ENCODE data around the gene NEDD4L.
"Not testable (repeated sequence)": the region's sequence is repeated elsewhere in the genome, so short reads cannot be mapped to it uniquely, and the experiment has no call there.

The NEDD4L gene

DNA sequence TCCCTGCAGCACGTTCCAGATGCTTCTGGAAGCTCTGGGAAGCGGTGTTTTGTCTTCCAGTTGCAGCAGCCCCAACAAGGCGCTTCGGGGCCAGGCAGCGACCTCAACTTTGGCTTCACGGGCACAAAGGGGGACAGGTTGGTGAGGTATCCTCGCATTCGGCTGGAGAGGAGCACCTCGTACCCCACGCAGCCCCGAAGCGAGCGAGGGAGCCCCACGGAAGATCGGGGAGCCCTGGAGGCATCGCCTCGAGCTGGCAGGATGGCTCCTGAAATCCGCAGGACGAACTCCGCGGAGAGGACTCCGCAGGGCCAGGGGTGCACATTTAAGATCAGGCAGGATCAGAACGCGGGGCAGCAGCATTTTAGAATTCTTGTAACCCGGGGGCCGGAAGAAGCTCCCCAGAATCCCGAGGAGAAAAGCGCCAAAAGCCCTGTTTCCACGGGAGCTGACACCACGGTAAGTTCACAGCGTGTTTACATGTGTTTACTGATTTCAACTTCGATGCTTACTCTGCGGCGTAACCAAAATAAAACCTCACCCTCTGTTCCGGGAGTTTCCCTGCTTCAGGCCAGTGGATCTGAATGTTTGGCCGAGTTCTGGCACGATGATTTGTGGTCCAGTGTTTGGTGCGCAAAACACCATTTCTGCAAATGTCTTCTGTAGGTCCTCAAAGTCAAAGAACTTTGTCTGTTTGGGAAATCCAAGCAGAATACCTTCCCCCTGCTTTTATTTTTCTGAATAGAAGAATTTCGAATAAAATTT lies 212.5 kb downstream of the NEDD4L start:
- H3K9me3 Mint-ChIP-seq = no peaks in the 10 kb centered on the region
- no peaks in the 10 kb centered on the region for H3K4me1 Mint-ChIP-seq (ENCODE audit: low read depth in 2 of 2)
- ATAC-seq (replicated peaks) = no peak
- no peaks in the 10 kb centered on the region for H3K27me3 Mint-ChIP-seq
- no peaks in the 10 kb centered on the region for H3K36me3 Mint-ChIP-seq (ENCODE audit: insufficient read depth)
- H3K4me3 Mint-ChIP-seq = no peak overlapping the region
- DNase-seq = no peak
- no peak overlapping the region for H3K27ac Mint-ChIP-seq

DNA sequence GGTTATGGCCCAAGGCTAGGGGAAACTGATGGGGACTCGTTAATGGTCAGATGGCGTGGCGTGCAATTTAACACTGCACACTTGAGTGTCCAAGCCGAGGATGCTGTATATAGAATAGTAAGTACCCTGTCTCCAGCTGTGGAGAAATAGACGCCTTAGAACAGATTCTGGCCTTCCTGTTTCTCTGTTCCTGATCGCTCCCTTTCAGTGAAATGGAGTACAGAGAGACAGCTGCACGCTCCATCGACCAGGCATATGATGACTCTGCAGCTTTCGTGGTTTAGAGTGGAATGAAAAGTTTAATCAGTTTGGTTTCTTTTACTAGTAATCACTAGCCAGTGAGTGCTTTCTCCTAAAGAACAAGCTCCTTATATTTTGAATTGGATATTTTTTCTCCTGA lies 213.4 kb downstream of the NEDD4L start:
- ATAC-seq (replicated peaks) (no peak), DNase-seq (no peak)
- Mint-ChIP-seq H3K9me3 (no peaks in the 10 kb centered on the region), H3K4me1 (ENCODE audit: low read depth in 2 of 2) (no peaks in the 10 kb centered on the region), H3K27ac (no peak overlapping the region), H3K27me3 (no peaks in the 10 kb centered on the region), H3K4me3 (no peak overlapping the region), H3K36me3 (ENCODE audit: insufficient read depth) (no peaks in the 10 kb centered on the region)

DNA sequence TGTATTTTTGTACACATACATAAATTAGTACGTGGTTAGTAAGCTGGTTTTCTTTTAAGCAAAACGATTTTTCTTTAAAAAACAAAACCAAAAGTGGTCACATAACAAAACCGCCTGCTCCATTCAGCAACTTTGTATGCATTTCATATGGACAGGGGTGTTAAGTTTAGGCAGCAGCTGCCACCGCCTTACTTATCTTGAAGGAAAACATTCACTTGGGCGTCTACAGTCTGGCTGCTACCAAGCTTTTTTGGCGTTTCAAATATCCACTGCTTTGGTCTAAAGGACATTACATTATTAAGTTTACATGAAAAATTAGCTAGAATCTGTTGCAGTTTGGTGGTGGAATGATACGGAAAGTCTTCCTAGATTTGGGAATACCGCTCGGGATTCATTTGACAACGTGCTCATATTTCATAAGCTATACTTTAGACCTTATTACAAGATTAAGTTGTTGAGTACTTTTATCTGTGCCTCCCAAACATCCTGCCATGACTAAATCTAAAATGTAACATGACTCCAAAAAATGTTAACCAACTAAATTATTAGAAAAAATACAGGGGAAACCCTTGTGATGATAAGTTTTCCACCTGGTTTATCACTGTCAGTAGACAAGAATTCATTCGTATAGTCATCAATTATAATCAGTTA lies 214.8 kb downstream of the NEDD4L start:
- Mint-ChIP-seq H3K9me3 (no peaks in the 10 kb centered on the region), H3K36me3 (ENCODE audit: insufficient read depth) (no peaks in the 10 kb centered on the region), H3K4me3 (no peak overlapping the region), H3K27ac (no peak overlapping the region), H3K4me1 (ENCODE audit: low read depth in 2 of 2) (peaks cover 0 to 3% of the 10 kb centered on the region in 2 donors), H3K27me3 (peaks cover 0 to 6% of the 10 kb centered on the region in 2 donors)
- ATAC-seq (replicated peaks) = no peak
- no peak for DNase-seq

DNA sequence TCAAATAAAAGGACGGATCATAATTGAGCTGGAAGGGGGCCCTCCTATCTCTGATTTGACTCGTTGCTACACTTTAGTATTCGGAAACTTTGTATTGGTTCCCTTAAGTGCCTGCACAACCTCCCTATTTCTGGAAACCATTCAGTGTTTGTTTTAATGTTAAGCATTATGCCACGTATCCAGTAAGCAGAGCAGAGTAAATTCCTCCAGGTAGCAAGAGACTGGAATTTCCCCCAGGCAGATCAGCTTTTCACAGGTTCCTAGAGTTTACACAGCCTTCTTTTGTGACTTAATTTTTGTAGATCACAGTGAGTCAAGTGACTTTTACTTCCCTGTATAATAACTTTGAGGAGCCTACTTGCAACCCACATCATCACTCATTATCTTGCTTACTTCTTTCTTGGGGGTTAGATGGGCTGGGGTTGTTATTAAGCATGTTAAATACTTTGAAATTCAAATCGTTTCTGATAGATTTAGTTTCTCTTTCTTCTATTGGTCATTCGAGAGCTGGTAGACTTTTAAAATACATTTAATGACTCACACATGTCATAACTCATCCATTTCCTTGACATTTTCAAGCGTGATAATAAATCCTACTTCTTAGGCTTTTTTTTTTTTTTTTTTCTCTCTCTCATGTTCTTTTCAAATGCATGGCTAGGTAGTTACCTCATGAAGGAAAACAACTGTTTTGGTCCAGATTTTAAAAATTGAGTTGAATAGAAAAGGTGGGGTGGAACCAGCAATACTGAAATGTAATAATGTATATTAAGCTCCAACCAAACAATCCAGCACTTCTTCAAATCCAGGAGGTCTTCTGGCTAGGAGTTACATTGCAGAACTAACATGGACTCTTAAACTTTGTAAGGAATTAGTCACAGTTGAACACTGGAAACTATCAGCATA lies 219.3 kb downstream of the NEDD4L start:
- Mint-ChIP-seq H3K4me1 (ENCODE audit: low read depth in 2 of 2) (peaks cover 0 to 3% of the 10 kb centered on the region in 2 donors), H3K27ac (no peak overlapping the region), H3K9me3 (no peaks in the 10 kb centered on the region), H3K4me3 (no peak overlapping the region), H3K36me3 (ENCODE audit: insufficient read depth) (no peaks in the 10 kb centered on the region), H3K27me3 (peaks cover 0 to 6% of the 10 kb centered on the region in 2 donors)
- ATAC-seq (replicated peaks) = no peak
- no peak for DNase-seq

DNA sequence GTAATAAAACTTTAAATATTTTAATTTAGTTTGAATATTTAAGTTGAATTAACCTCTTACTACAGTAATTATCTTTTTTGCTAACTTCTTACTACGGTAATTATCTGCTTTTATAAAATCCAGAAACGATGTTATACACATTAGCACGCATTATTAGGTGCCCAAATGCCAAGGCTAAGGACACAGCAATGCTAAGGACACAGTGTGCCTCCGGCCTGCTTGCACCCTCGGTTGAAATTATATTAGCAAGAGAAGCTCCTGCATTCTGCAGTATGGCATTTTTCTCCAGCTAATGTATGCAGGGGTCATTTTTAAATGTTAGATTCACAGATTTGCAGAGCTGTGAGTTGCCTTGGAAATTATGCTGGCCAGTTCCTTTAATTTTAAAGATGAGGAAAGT lies 220.0 kb downstream of the NEDD4L start:
- no peaks in the 10 kb centered on the region for H3K36me3 Mint-ChIP-seq (ENCODE audit: insufficient read depth)
- no peak overlapping the region for H3K27ac Mint-ChIP-seq
- H3K9me3 Mint-ChIP-seq = no peaks in the 10 kb centered on the region
- H3K4me1 Mint-ChIP-seq (ENCODE audit: low read depth in 2 of 2) = peaks cover 0 to 3% of the 10 kb centered on the region in 2 donors
- DNase-seq = no peak
- no peak overlapping the region for H3K4me3 Mint-ChIP-seq
- H3K27me3 Mint-ChIP-seq = peaks cover 0 to 6% of the 10 kb centered on the region in 2 donors
- no peak for ATAC-seq (replicated peaks)

DNA sequence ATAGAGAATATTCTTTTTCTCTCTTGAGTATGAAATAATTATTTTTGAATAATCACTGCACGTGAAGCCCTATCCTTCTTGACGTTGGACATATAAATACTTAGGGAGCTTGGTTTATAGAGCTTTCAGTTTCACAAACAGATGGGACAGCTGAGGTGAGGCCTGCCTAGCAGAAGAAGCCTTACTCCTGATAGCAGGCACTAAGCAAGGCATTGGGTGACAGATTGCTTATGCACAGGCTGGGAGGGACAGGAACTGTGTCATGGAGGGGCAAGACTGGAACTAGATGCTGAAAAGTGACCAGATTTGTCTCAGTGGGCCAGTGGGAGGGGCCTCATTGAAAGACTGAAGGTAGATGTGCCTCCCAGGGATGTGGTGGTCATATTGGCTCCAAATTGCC lies 220.8 kb downstream of the NEDD4L start:
- H3K27ac Mint-ChIP-seq = no peak overlapping the region
- no peak for ATAC-seq (replicated peaks)
- peaks cover 0 to 3% of the 10 kb centered on the region in 2 donors for H3K4me1 Mint-ChIP-seq (ENCODE audit: low read depth in 2 of 2)
- no peaks in the 10 kb centered on the region for H3K9me3 Mint-ChIP-seq
- DNase-seq = no peak
- peaks cover 0 to 6% of the 10 kb centered on the region in 2 donors for H3K27me3 Mint-ChIP-seq
- no peaks in the 10 kb centered on the region for H3K36me3 Mint-ChIP-seq (ENCODE audit: insufficient read depth)
- H3K4me3 Mint-ChIP-seq = no peak overlapping the region

DNA sequence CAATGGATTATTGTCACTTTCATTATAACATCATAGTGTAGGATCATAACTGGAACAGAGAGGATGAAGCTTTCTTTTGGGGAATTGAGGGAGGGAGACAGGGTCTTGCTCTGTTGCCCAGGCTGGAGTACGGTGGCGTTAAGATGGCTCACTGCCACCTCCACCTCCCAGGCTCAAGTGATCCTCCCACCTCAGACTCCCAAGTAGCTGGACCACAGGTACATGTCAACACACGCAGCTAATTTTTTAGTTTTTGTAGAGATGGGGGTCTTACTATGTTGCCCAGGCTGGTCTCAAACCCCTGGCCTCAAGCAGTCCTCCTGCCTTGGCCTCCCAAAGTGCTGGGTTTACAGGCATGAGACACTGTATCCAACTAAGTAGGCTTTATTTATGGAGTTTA lies 221.5 kb downstream of the NEDD4L start:
- not testable (repeated sequence) for H3K27ac Mint-ChIP-seq; H3K9me3 Mint-ChIP-seq; H3K36me3 Mint-ChIP-seq (ENCODE audit: insufficient read depth); ATAC-seq (replicated peaks); H3K4me1 Mint-ChIP-seq (ENCODE audit: low read depth in 2 of 2); H3K4me3 Mint-ChIP-seq; DNase-seq; H3K27me3 Mint-ChIP-seq

DNA sequence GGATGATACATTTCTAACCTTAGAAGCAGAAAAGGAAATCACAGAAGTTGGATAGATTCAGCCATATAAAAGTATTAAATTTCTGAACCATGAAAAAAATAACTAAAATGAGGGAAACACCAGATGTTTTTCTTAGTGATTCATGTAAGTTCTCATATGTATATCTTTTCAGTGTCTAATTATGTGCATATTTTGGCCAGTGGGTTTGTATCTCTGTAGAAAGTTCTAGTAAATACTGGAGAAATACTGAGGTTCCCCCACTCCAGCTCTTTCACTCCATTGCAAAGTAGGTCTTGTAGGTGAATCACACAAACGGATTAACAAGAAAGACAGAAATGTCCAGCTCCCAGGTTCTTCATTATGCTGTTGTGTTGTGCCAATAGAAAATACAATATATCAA lies 222.3 kb downstream of the NEDD4L start:
- Mint-ChIP-seq H3K9me3 (no peaks in the 10 kb centered on the region), H3K27ac (no peak overlapping the region), H3K4me3 (no peak overlapping the region), H3K4me1 (ENCODE audit: low read depth in 2 of 2) (peaks cover 0 to 3% of the 10 kb centered on the region in 2 donors), H3K36me3 (ENCODE audit: insufficient read depth) (no peaks in the 10 kb centered on the region), H3K27me3 (peaks cover 0 to 6% of the 10 kb centered on the region in 2 donors)
- DNase-seq (no peak), ATAC-seq (replicated peaks) (no peak)

DNA sequence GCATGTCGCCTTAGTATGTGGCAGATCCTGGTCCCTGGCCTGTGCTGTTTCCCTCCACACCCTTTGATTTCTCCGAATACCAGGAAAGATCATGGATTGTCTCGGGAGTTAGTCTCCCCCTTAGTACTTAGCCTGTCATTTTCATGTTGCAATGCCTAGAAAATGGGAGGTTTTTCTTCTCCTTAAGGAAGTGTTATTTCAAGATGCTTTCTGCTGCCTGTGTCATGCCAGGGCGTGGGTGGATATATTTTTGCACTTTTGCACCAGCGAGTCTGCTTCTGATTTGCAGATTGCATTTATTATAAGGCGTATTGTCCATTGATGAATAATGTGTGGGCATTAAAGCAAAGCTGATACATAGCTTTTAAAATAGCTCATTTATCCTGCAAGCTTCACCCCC lies 223.5 kb downstream of the NEDD4L start:
- no peaks in the 10 kb centered on the region for H3K9me3 Mint-ChIP-seq
- no peak for DNase-seq
- H3K27ac Mint-ChIP-seq = no peak overlapping the region
- H3K27me3 Mint-ChIP-seq = peaks cover 0 to 6% of the 10 kb centered on the region in 2 donors
- no peaks in the 10 kb centered on the region for H3K36me3 Mint-ChIP-seq (ENCODE audit: insufficient read depth)
- H3K4me1 Mint-ChIP-seq (ENCODE audit: low read depth in 2 of 2) = peaks cover 0 to 4% of the 10 kb centered on the region in 2 donors
- H3K4me3 Mint-ChIP-seq = no peak overlapping the region
- no peak for ATAC-seq (replicated peaks)

DNA sequence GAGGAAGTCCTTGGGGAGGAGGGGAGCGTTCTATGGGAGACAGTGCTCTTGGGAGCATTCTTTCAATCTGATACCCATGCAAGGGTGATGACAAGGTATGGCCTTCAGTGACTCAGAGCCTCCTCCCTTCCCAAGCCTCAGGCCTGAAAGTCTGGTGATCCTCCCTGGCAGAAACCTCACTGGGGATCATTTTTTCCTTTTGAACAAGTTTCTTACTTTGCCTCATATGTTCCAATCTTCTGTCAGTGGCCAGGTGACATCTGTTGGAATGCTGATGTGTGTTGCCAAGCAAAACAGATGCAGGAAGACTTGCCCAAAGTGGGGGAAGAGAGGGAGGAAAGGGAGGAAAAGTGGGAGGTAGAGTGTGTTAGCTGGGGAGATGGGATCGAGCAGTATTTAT lies 224.8 kb downstream of the NEDD4L start:
- ATAC-seq (replicated peaks) = no peak
- Mint-ChIP-seq H3K9me3 (no peaks in the 10 kb centered on the region), H3K4me3 (no peak overlapping the region), H3K4me1 (ENCODE audit: low read depth in 2 of 2) (peaks cover 0 to 6% of the 10 kb centered on the region in 2 donors), H3K27me3 (no peaks in the 10 kb centered on the region), H3K27ac (no peak overlapping the region), H3K36me3 (ENCODE audit: insufficient read depth) (no peaks in the 10 kb centered on the region)
- DNase-seq = no peak

DNA sequence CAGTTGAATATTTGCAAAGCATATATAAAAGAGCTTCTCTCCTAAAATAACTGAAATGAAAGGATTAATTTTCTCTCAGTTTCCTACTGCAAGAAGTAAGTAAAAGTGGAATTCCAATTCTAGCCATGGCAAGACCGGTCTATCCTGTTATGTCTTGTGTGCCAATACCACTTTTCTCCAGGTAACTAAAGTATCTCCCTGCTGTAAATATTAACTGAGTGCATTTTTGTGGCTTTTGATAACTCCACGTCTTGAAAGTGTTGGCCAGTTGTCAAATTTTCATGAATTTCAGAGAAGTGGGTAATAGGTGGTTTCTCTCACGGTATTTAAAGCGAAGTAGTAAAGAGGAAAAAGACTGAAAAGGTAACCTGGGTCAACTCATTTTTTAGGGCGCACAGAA lies 225.9 kb downstream of the NEDD4L start:
- Mint-ChIP-seq H3K27me3 (no peaks in the 10 kb centered on the region), H3K36me3 (ENCODE audit: insufficient read depth) (no peaks in the 10 kb centered on the region), H3K27ac (no peak overlapping the region), H3K4me3 (no peak overlapping the region), H3K4me1 (ENCODE audit: low read depth in 2 of 2) (peaks cover 0 to 6% of the 10 kb centered on the region in 2 donors), H3K9me3 (no peaks in the 10 kb centered on the region)
- DNase-seq (no peak), ATAC-seq (replicated peaks) (no peak)

DNA sequence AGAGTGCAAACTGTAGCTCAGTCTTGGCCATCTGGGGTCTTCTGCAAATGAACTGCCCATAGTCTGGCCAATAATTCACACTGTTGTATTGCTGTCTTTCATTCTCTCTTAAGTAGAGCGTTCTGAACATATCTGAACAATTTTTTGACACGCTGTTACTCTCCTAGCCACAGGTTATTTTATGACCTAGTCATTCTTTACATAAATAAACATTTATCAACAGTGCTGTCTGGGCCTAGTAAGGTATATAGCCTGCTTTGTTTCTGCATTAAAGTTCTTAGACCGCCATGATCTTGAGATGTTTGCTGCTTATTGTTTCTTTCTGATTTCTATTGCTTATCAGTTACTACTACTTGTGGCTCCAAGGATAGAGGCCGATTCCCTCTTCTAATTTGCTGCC lies 226.4 kb downstream of the NEDD4L start:
- Mint-ChIP-seq H3K27me3 (no peaks in the 10 kb centered on the region), H3K4me3 (no peak overlapping the region), H3K9me3 (no peaks in the 10 kb centered on the region), H3K27ac (no peak overlapping the region), H3K36me3 (ENCODE audit: insufficient read depth) (no peaks in the 10 kb centered on the region), H3K4me1 (ENCODE audit: low read depth in 2 of 2) (peaks cover 0 to 6% of the 10 kb centered on the region in 2 donors)
- DNase-seq (no peak), ATAC-seq (replicated peaks) (no peak)

DNA sequence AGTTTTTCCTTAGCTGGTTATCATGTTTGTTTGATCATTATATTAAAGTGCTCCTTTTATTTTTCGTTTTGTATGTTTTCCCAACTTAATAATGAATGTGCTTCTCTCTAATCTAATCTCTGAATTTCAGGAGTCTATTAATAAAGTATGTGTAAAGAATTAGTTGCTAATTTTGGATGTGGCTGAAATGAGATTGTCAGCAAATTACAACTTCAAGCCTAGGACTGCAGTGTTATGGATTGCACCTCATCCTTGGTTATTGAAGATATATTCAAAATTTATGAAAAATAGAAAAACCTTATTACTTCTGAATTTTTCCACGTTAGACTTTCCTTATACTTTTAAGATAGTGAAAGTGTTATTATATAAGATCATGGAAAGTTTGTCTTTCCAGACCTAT lies 227.7 kb downstream of the NEDD4L start:
- no peaks in the 10 kb centered on the region for H3K36me3 Mint-ChIP-seq (ENCODE audit: insufficient read depth)
- ATAC-seq (replicated peaks) = no peak
- H3K9me3 Mint-ChIP-seq = no peaks in the 10 kb centered on the region
- H3K4me3 Mint-ChIP-seq = no peak overlapping the region
- H3K27ac Mint-ChIP-seq = no peak overlapping the region
- H3K4me1 Mint-ChIP-seq (ENCODE audit: low read depth in 2 of 2) = peaks cover 0 to 6% of the 10 kb centered on the region in 2 donors
- DNase-seq = no peak
- H3K27me3 Mint-ChIP-seq = peaks cover 0 to 2% of the 10 kb centered on the region in 2 donors
